HEK293T (cell line): ENCODE results near the gene IRS2.

Source experiments
- CTCF ChIA-PET: fragments of 350-600 bp; formaldehyde crosslinking; extraction: SDS; loops from one replicate; lab custom pipeline; 2021; ENCODE audit warnings: antibody characterized with exemption, inconsistent platforms; lab: Yijun Ruan, JAX
- POLR2A ChIA-PET: fragments of 350-600 bp; formaldehyde crosslinking; extraction: SDS; loops from one replicate; lab custom pipeline; 2020; ENCODE audit warnings: antibody characterized with exemption, inconsistent platforms; lab: Yijun Ruan, JAX
- DNase-seq: peaks from one replicate; pipeline ENCODE4 v3.0.0; 2012; ENCODE audit warnings: mixed read lengths; ENCODE audit errors: extremely low spot score
- ARNT ChIP-seq: fragments of 450-650 bp; IDR thresholded peaks from 2 replicates; pipeline ENCODE4 v1.6.1; 2017; ENCODE audit warnings: mild to moderate bottlenecking
- BHLHE40 ChIP-seq: fragments of 450-650 bp; IDR thresholded peaks from 2 replicates; pipeline ENCODE4 v1.6.1; 2016; ENCODE audit warnings: mild to moderate bottlenecking, moderate library complexity, borderline replicate concordance
- CTBP1 ChIP-seq: fragments of 450-650 bp; IDR thresholded peaks from 2 replicates; pipeline ENCODE4 v1.6.1; 2016; ENCODE audit warnings: borderline replicate concordance
- ELF4 ChIP-seq: fragments of 450-650 bp; IDR thresholded peaks from 2 replicates; pipeline ENCODE4 v1.6.1; 2017; ENCODE audit warnings: antibody characterized with exemption
- FOXA1 ChIP-seq: fragments of 450-650 bp; IDR thresholded peaks from 2 replicates; pipeline ENCODE4 v1.6.1; 2016; ENCODE audit warnings: mild to moderate bottlenecking
- FOXK2 ChIP-seq: fragments of 450-650 bp; IDR thresholded peaks from 2 replicates; pipeline ENCODE4 v1.6.1; 2016; ENCODE audit warnings: mild to moderate bottlenecking
- FOXM1 ChIP-seq: fragments of 450-650 bp; IDR thresholded peaks from 2 replicates; pipeline ENCODE4 v1.6.1; 2017; ENCODE audit warnings: mild to moderate bottlenecking, borderline replicate concordance
- HDGF ChIP-seq: fragments of 450-650 bp; IDR thresholded peaks from 2 replicates; pipeline ENCODE4 v1.6.1; 2017; ENCODE audit warnings: antibody characterized with exemption, borderline replicate concordance
- L3MBTL2 ChIP-seq: fragments of 450-650 bp; conservative IDR thresholded peaks from 2 replicates; pipeline ENCODE4 v1.6.1; 2016; ENCODE audit warnings: mild to moderate bottlenecking
- LEF1 ChIP-seq: fragments of 450-650 bp; IDR thresholded peaks from 2 replicates; pipeline ENCODE4 v1.6.1; 2017; ENCODE audit warnings: mild to moderate bottlenecking, borderline replicate concordance
- NFRKB ChIP-seq: fragments of 450-650 bp; IDR thresholded peaks from 2 replicates; pipeline ENCODE4 v1.6.1; 2016; ENCODE audit warnings: mild to moderate bottlenecking, moderate library complexity
- PKNOX1 ChIP-seq: fragments of 450-650 bp; IDR thresholded peaks from 2 replicates; pipeline ENCODE4 v1.6.1; 2016
- SP1 ChIP-seq: fragments of 450-650 bp; IDR thresholded peaks from 2 replicates; pipeline ENCODE4 v1.6.1; 2017
- SUZ12 ChIP-seq: fragments of 450-650 bp; IDR thresholded peaks from 2 replicates; pipeline ENCODE4 v1.6.1; 2016; ENCODE audit warnings: mild to moderate bottlenecking
- TARDBP ChIP-seq: fragments of 450-650 bp; IDR thresholded peaks from 2 replicates; pipeline ENCODE4 v1.6.1; 2016
- ZNF384 ChIP-seq: fragments of 450-650 bp; IDR thresholded peaks from 2 replicates; pipeline ENCODE4 v1.6.1; 2016

IRS2 gene

GRCh38 chr13:109768616-109769015 lies 17.8 kb downstream of the IRS2 start:
- ChIA-PET POLR2A (no interaction called here), CTCF (no interaction called here)
- no peak for DNase-seq
- TF ChIP-seq FOXA1 (no peak), L3MBTL2 (no peak), FOXM1 (no peak), PKNOX1 (no peak), TARDBP (no peak), SUZ12 (no peak), SP1 (no peak), ZNF384 (no peak), NFRKB (no peak), FOXK2 (no peak), ARNT (no peak), ELF4 (no peak)

GRCh38 chr13:109768176-109768575 lies 18.2 kb downstream of the IRS2 start:
- DNase-seq: no peak
- POLR2A ChIA-PET: no interaction called here
- CTCF ChIA-PET: no interaction called here
- TF ChIP-seq HDGF: no peak

- CTCF ChIA-PET: no interaction called here
- POLR2A ChIA-PET: no interaction called here
- TF ChIP-seq ZNF384: no peak
- no peak for TF ChIP-seq FOXA1
- TF ChIP-seq TARDBP: no peak
- no peak for TF ChIP-seq PKNOX1
- TF ChIP-seq NFRKB: no peak
- no peak for TF ChIP-seq SUZ12
- TF ChIP-seq BHLHE40: no peak
- no peak for DNase-seq
Measured at GRCh38 chr13:109767023-109767422, 19.4 kb downstream of the IRS2 start.

GRCh38 chr13:109764470-109765291 lies 21.7 kb downstream of the IRS2 start:
- TF ChIP-seq BHLHE40: no peak
- TF ChIP-seq CTBP1: no peak
- TF ChIP-seq L3MBTL2: no peak
- no peak for TF ChIP-seq HDGF
- ChIA-PET POLR2A (no interaction called here), CTCF (interaction anchor here (1.0 kb wide), 1 partner anchor 13 kb away, joined by 4 read pairs; no protein-coding TSS in a partner anchor)
- DNase-seq: no peak

- CTCF ChIA-PET: interaction anchor here (1.0 kb wide), 1 partner anchor 12 kb away, joined by 4 read pairs; no protein-coding TSS in a partner anchor
- TF ChIP-seq ZNF384 (no peak), HDGF (no peak), L3MBTL2 (no peak), FOXK2 (no peak), FOXA1 (no peak), FOXM1 (no peak), PKNOX1 (no peak), NFRKB (no peak), LEF1 (no peak), SUZ12 (no peak)
- DNase-seq: no peak
- POLR2A ChIA-PET: no interaction called here
Measured at GRCh38 chr13:109764045-109764444, 22.3 kb downstream of the IRS2 start.

- ChIA-PET CTCF (interaction anchor here (0.8 kb wide), 1 partner anchor 11 kb away, joined by 4 read pairs; no protein-coding TSS in a partner anchor), POLR2A (interaction anchor here (1.2 kb wide), 1 partner anchor 26 kb away, joined by 3 read pairs; no protein-coding TSS in a partner anchor)
- no peak for DNase-seq
- TF ChIP-seq SP1 (no peak), NFRKB (no peak), LEF1 (no peak)
Measured at GRCh38 chr13:109762791-109763190, 23.6 kb downstream of the IRS2 start.

- TF ChIP-seq FOXM1 (no peak), ZNF384 (no peak), BHLHE40 (no peak), TARDBP (no peak), L3MBTL2 (no peak), HDGF (no peak), SUZ12 (no peak), ARNT (no peak), FOXK2 (no peak), PKNOX1 (no peak), FOXA1 (no peak), CTBP1 (no peak)
- DNase-seq: no peak
- ChIA-PET POLR2A (interaction anchor here (1.2 kb wide), 1 partner anchor 25 kb away, joined by 3 read pairs; no protein-coding TSS in a partner anchor), CTCF (no interaction called here)
Measured at GRCh38 chr13:109761695-109762094, 24.7 kb downstream of the IRS2 start.
